H9 (cell line): ENCODE data around the gene CD5L. TPM values are rescaled to one million over a fixed set of nuclear protein-coding genes. Genes with fewer than 3 reads are reported as not detected.

Experiments
- DNase-seq: peaks from one replicate; pipeline ENCODE4 v3.0.0-alpha.2; 2017
- H2AFZ ChIP-seq: one replicate; pipeline ENCODE4 v1.6.1; 2013; ENCODE audit warnings: mild to moderate bottlenecking, low read length, control low read depth, moderate library complexity
- H2AK5ac ChIP-seq: 2 replicates; pipeline ENCODE4 v1.6.1; 2013; ENCODE audit warnings: low read length, control low read depth, mixed read lengths; ENCODE audit not compliant: insufficient read length
- H2BK120ac ChIP-seq: one replicate; pipeline ENCODE4 v1.6.1; 2013; ENCODE audit warnings: low read depth, mild to moderate bottlenecking, low read length, control low read depth, inconsistent platforms; ENCODE audit not compliant: poor library complexity, severe bottlenecking
- H2BK12ac ChIP-seq: 2 replicates; pipeline ENCODE4 v1.6.1; 2013; ENCODE audit warnings: low read length, control low read depth, mixed read lengths, low read depth; ENCODE audit not compliant: insufficient read length
- H2BK15ac ChIP-seq: 2 replicates; pipeline ENCODE4 v1.6.1; 2013; ENCODE audit warnings: low read depth, low read length, control low read depth
- H2BK20ac ChIP-seq: one replicate; pipeline ENCODE4 v1.6.1; 2013; ENCODE audit warnings: low read depth, mild to moderate bottlenecking, low read length, control low read depth, inconsistent platforms; ENCODE audit not compliant: poor library complexity, severe bottlenecking
- H2BK5ac ChIP-seq: 2 replicates; pipeline ENCODE4 v1.6.1; 2013; ENCODE audit warnings: low read length, control low read depth, mixed read lengths; ENCODE audit not compliant: insufficient read length
- H3K14ac ChIP-seq: 2 replicates; pipeline ENCODE4 v1.6.1; 2013; ENCODE audit warnings: low read length, control low read depth; ENCODE audit not compliant: insufficient read depth
- H3K18ac ChIP-seq: 2 replicates; pipeline ENCODE4 v1.6.1; 2013; ENCODE audit warnings: low read depth, mild to moderate bottlenecking, mixed read lengths, low read length, control low read depth; ENCODE audit not compliant: insufficient read length
- H3K23ac ChIP-seq: 2 replicates; pipeline ENCODE4 v1.6.1; 2013; ENCODE audit warnings: low read length, control low read depth, mixed read lengths, low read depth; ENCODE audit not compliant: insufficient read length
- H3K23me2 ChIP-seq: 2 replicates; pipeline ENCODE4 v1.6.1; 2013; ENCODE audit warnings: low read depth, mild to moderate bottlenecking, mixed read lengths, low read length, control low read depth; ENCODE audit not compliant: insufficient read length, poor library complexity, severe bottlenecking
- H3K27ac ChIP-seq: 2 replicates; pipeline ENCODE4 v1.5.1; 2013; ENCODE audit warnings: low read length, control low read depth, mixed read lengths, low read depth; ENCODE audit not compliant: insufficient read length
- H3K27me3 ChIP-seq: 2 replicates; pipeline ENCODE4 v1.6.1; 2013; ENCODE audit warnings: low read length, control low read depth, inconsistent platforms; ENCODE audit not compliant: insufficient read depth
- H3K4ac ChIP-seq: 2 replicates; pipeline ENCODE4 v1.6.1; 2013; ENCODE audit warnings: low read depth, mild to moderate bottlenecking, control low read depth, inconsistent platforms, low read length, moderate library complexity
- H3K4me1 ChIP-seq: 2 replicates; pipeline ENCODE4 v1.6.1; 2013; ENCODE audit warnings: low read length, control low read depth, inconsistent platforms; ENCODE audit not compliant: insufficient read depth
- H3K4me2 ChIP-seq: 2 replicates; pipeline ENCODE4 v1.6.1; 2013; ENCODE audit warnings: low read length, control low read depth, mixed read lengths; ENCODE audit not compliant: insufficient read length, insufficient read depth
- H3K56ac ChIP-seq: 2 replicates; pipeline ENCODE4 v1.6.1; 2013; ENCODE audit warnings: low read depth, mild to moderate bottlenecking, mixed read lengths, low read length, control low read depth; ENCODE audit not compliant: insufficient read length
- H3K79me1 ChIP-seq: 2 replicates; pipeline ENCODE4 v1.6.1; 2013; ENCODE audit warnings: low read depth, mild to moderate bottlenecking, moderate library complexity, low read length, control low read depth, inconsistent platforms; ENCODE audit not compliant: insufficient read depth, poor library complexity, severe bottlenecking
- H3K79me2 ChIP-seq: 2 replicates; pipeline ENCODE4 v1.6.1; 2013; ENCODE audit warnings: low read length, control low read depth, inconsistent platforms; ENCODE audit not compliant: insufficient read depth
- H3K9ac ChIP-seq: 2 replicates; pipeline ENCODE4 v1.6.1; 2013; ENCODE audit warnings: low read length, control low read depth, mixed read lengths; ENCODE audit not compliant: insufficient read length; ENCODE audit errors: extremely low read depth
- H3K9me3 ChIP-seq: one replicate; pipeline ENCODE4 v1.6.1; 2013; ENCODE audit warnings: low read depth, low read length, inconsistent platforms; ENCODE audit not compliant: control insufficient read depth
- H3T11ph ChIP-seq: one replicate; pipeline ENCODE4 v1.6.1; 2013; ENCODE audit warnings: mild to moderate bottlenecking, low read length, control low read depth, inconsistent platforms
- H4K20me1 ChIP-seq: one replicate; pipeline ENCODE4 v1.6.1; 2013; ENCODE audit not compliant: control insufficient read depth, insufficient read length, insufficient read depth
- H4K5ac ChIP-seq: 2 replicates; pipeline ENCODE4 v1.6.1; 2013; ENCODE audit warnings: low read depth, mild to moderate bottlenecking, mixed read lengths, low read length, control low read depth; ENCODE audit not compliant: insufficient read length
- H4K8ac ChIP-seq: replicated peaks from 2 replicates; pipeline ENCODE4 v1.6.1; 2013; ENCODE audit warnings: low read length, control low read depth, mixed read lengths, low read depth; ENCODE audit not compliant: insufficient read length
- H4K91ac ChIP-seq: 2 replicates; pipeline ENCODE4 v1.6.1; 2013; ENCODE audit warnings: low read depth, mild to moderate bottlenecking, moderate library complexity, mixed read lengths, low read length, control low read depth; ENCODE audit not compliant: insufficient read length
- H3K27ac Mint-ChIP-seq, 3 experiments: 2 replicates in 2 of 3; 3 replicates in 1 of 3; pipeline ENCODE4 v1.8.0; 2020 to 2021; ENCODE audit warnings: mixed read lengths in 3 of 3, mild to moderate bottlenecking in 1 of 3, moderate library complexity in 1 of 3
- H3K27me3 Mint-ChIP-seq: 2 replicates; pipeline ENCODE4 v1.8.0; 2021; ENCODE audit warnings: low read depth, mild to moderate bottlenecking, moderate library complexity, mixed read lengths
- H3K36me3 Mint-ChIP-seq, 3 experiments: 2 replicates in 2 of 3; 3 replicates in 1 of 3; pipeline ENCODE4 v1.8.0; 2020 to 2021; ENCODE audit warnings: low read depth in 3 of 3, mixed read lengths in 3 of 3; ENCODE audit not compliant: insufficient read depth in 1 of 3
- H3K4me1 Mint-ChIP-seq, 2 experiments: 2 replicates each; pipeline ENCODE4 v1.8.0; 2020; ENCODE audit warnings: mixed read lengths in 2 of 2
- H3K4me3 Mint-ChIP-seq, 2 experiments: 2 replicates in 1 of 2; 3 replicates in 1 of 2; pipeline ENCODE4 v1.8.0; 2020 to 2021; ENCODE audit warnings: mild to moderate bottlenecking in 2 of 2, mixed read lengths in 2 of 2, moderate library complexity in 1 of 2
- H3K9me3 Mint-ChIP-seq, 2 experiments: 2 replicates in 1 of 2; 3 replicates in 1 of 2; pipeline ENCODE4 v1.8.0; 2020; ENCODE audit warnings: mild to moderate bottlenecking in 2 of 2, mixed read lengths in 2 of 2, moderate library complexity in 1 of 2
- WGBS: extraction: QIAGEN DNeasy Blood & Tissue Kit; methylation state at CpG from one replicate; pipeline ENCODE4 v1.1.7; 2013; ENCODE audit warnings: missing lambda C conversion rate, low lambda C conversion rate, mixed read lengths; ENCODE audit not compliant: insufficient read length; ENCODE audit errors: extremely low coverage; 5-methylcytosine and 5-hydroxymethylcytosine counted together
- total RNA-seq: library from RNA; stranded (reverse); gene quantifications from 2 replicates; pipeline ENCODE4 v1.2.1, GENCODE V29; 2021
- TF ChIP-seq, protein P1 (sequence below): fragments of 200-600 bp; sonication (generic); conservative IDR thresholded peaks from 3 replicates; pipeline ENCODE4 v1.8.0; 2021; ENCODE audit warnings: antibody characterized with exemption, mild to moderate bottlenecking

CD5L gene
- total RNA-seq, 1 experiment from 2014 or later = not detected

DNA sequence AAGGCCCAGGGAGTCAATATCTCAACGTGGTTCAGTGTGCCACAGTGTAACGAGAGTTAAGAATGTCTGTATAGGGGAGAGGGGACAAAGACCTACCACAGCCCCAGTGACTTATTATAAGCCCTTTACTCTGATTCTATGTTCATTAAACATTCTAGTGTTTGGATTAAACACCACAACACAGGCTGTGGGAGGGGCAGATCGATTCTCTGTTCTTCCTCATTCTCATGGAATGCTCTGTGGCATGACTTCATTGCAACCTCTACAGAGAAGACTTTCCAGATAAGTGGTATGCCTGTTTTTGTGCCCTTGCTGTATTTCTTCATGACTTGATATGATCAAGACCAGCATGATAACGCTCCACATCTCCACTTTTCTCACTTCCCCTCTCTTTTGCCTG, 39.0 kb upstream of the CD5L start:
- no peaks in the 10 kb centered on the region for H3K23me2 ChIP-seq
- no peaks in the 10 kb centered on the region for H3K9me3 ChIP-seq
- H3K27me3 ChIP-seq = no peaks in the 10 kb centered on the region
- H3K18ac ChIP-seq = no peak overlapping the region
- H3K56ac ChIP-seq = no peak overlapping the region
- no peak overlapping the region for H3T11ph ChIP-seq
- H3K4me2 ChIP-seq = no peak overlapping the region
- H3K79me2 ChIP-seq = no peaks in the 10 kb centered on the region
- H2BK12ac ChIP-seq = no peak overlapping the region
- TF ChIP-seq, protein P1, sequence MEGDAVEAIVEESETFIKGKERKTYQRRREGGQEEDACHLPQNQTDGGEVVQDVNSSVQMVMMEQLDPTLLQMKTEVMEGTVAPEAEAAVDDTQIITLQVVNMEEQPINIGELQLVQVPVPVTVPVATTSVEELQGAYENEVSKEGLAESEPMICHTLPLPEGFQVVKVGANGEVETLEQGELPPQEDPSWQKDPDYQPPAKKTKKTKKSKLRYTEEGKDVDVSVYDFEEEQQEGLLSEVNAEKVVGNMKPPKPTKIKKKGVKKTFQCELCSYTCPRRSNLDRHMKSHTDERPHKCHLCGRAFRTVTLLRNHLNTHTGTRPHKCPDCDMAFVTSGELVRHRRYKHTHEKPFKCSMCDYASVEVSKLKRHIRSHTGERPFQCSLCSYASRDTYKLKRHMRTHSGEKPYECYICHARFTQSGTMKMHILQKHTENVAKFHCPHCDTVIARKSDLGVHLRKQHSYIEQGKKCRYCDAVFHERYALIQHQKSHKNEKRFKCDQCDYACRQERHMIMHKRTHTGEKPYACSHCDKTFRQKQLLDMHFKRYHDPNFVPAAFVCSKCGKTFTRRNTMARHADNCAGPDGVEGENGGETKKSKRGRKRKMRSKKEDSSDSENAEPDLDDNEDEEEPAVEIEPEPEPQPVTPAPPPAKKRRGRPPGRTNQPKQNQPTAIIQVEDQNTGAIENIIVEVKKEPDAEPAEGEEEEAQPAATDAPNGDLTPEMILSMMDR = no peak
- no peak overlapping the region for H3K4ac ChIP-seq
- no peak overlapping the region for H2BK5ac ChIP-seq
- no peaks in the 10 kb centered on the region for H3K4me1 Mint-ChIP-seq
- no peak overlapping the region for H2BK15ac ChIP-seq
- H3K4me3 Mint-ChIP-seq = no peak overlapping the region
- H3K9ac ChIP-seq = no peak overlapping the region
- no peak overlapping the region for H3K14ac ChIP-seq
- no peak overlapping the region for H2BK20ac ChIP-seq
- no peaks in the 10 kb centered on the region for H3K79me1 ChIP-seq
- H4K91ac ChIP-seq = no peak overlapping the region
- no peak overlapping the region for H2AFZ ChIP-seq
- no peak overlapping the region for H3K27ac ChIP-seq
- no peaks in the 10 kb centered on the region for H4K20me1 ChIP-seq
- DNase-seq = no peak
- H3K36me3 Mint-ChIP-seq = no peaks in the 10 kb centered on the region
- H3K27me3 Mint-ChIP-seq = no peaks in the 10 kb centered on the region; the same call in 1 of the 2 replicates
- no peak overlapping the region for H3K27ac Mint-ChIP-seq
- H2AK5ac ChIP-seq = no peak overlapping the region
- H3K9me3 Mint-ChIP-seq = no peaks in the 10 kb centered on the region; a peak in 1 of 5 replicates
- no CpG with 5 or more reads among the region's 4 CpGs for WGBS
- H4K8ac ChIP-seq = no peak overlapping the region
- H4K5ac ChIP-seq = no peak overlapping the region
- H3K23ac ChIP-seq = no peak overlapping the region
- no peaks in the 10 kb centered on the region for H3K4me1 ChIP-seq
- no peak overlapping the region for H2BK120ac ChIP-seq
